Head of caudate nucleus (tissue), 42 donors: ENCODE measurements around the gene HECA.
A peak's percentile ranks its signal among the peaks of the same experiment; 100 is the strongest.
"Not testable (repeated sequence)": the region's sequence is repeated elsewhere in the genome, so short reads cannot be mapped to it uniquely, and the experiment has no call there.

Experiments used
- DNase-seq, 42 donors: peaks; one replicate each; pipeline versions ENCODE4 v3.0.0 to v3.0.0-alpha.2; 2020 to 2021; ENCODE audit warnings: mixed read lengths in 7 of 42
- intact Hi-C: fragments of 100-400 bp; cut with DNase I; formaldehyde crosslinking; loops from one replicate; pipeline ENCODE4 v1.15.0; 2022

Gene HECA, protein sequence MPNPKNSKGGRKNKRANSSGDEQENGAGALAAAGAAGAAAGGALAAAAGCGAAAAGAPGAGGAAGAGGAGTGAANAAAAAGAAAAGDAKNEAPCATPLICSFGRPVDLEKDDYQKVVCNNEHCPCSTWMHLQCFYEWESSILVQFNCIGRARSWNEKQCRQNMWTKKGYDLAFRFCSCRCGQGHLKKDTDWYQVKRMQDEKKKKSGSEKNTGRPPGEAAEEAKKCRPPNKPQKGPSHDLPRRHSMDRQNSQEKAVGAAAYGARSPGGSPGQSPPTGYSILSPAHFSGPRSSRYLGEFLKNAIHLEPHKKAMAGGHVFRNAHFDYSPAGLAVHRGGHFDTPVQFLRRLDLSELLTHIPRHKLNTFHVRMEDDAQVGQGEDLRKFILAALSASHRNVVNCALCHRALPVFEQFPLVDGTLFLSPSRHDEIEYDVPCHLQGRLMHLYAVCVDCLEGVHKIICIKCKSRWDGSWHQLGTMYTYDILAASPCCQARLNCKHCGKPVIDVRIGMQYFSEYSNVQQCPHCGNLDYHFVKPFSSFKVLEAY

GRCh38 chr6:139134817-139135577 is at the start of gene HECA:
Gene HECA (plus strand): TSS chr6:139135080. CDS start chr6:139135397, 317 bp downstream.
- intact Hi-C loops = loop anchor here (10.0 kb wide), 1 partner anchor 240 kb away; the partner anchor contains the start of gene CITED2
- DNase-seq = peak; percentile 93 to 98 (median 96)

DNA sequence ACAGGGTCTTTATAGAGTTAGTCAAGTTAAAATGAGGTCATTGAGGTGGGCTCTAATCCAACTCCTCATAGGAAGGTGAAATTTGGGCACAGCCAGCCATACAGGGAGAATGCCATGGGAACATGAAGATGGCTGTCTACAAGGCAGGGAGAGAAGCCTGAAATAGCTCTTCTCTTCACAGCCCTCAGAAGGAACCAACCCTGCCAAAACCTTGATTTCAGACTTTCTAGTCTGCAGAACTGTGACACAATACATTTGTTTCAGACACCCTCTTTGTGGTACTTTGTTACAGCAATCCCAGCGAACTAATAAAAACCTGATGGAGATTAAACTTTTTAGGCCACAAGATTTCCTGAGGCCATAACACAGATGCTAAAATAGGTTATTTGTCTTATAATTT is 43.1 kb upstream of the HECA start:
- intact Hi-C loops = no loop called here
- DNase-seq = no peak

DNA sequence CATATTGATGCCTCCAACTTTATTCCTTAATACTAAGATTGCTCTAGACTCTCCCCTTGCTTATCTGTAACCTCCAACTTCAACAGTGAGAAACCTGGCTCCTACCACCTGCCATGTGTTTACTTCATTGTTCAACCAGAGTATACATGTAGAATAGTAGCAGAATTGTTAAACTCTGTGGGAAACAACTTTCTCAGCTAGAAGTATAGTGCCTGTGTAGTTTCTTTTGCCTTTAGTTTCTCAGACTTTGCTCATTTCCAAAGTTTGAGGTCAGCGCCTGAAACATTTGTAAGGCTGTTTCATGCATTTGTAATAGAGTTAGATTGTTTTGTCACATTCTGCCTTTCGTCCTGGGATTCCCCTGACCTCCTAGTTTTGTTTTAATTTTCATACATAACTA is 34.9 kb upstream of the HECA start:
- intact Hi-C loops = no loop called here
- DNase-seq = no peak

DNA sequence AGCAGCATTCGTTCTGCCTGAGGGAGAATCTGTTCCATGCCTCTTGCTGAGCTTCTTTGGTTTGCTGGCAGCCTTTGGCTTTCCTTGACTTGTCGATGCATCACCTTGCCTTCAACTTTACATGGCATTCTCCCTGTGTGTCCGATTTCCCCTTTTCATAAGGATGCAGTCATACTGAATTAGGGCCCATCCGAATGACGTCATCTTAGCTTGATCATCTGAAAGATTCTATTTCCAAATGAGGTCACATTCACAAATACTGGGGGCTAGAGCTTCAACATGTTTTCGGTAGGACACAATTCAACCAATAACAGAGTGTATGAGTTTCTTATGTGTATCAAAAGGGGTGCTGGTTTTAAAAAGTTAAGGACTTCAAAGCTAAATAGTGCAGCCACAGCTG is 27.8 kb upstream of the HECA start:
- no peak for DNase-seq
- intact Hi-C loops = no loop called here

DNA sequence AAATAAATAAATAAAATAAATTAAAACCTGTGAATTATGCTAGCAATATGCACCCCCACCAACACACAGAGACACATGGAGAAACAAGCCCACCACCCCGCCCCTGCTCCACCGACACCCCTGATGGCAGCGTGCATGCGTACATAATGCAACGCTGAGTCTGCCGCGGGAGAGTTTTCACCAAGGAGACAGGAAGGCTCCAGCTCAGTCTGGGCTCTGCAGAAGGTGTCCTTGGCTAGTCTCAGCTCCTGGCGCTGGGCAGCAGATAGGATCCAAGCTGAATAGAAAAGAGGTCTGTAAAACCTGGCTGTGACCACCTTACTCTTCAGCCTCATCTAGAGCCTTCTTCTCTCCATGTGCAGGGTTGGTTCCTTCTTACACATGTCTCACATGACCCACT is 26.5 kb upstream of the HECA start:
- intact Hi-C loops = no loop called here
- DNase-seq = no peak

GRCh38 chr6:139109558-139109957 is 25.3 kb upstream of the HECA start:
- intact Hi-C loops = no loop called here
- DNase-seq = no peak

DNA sequence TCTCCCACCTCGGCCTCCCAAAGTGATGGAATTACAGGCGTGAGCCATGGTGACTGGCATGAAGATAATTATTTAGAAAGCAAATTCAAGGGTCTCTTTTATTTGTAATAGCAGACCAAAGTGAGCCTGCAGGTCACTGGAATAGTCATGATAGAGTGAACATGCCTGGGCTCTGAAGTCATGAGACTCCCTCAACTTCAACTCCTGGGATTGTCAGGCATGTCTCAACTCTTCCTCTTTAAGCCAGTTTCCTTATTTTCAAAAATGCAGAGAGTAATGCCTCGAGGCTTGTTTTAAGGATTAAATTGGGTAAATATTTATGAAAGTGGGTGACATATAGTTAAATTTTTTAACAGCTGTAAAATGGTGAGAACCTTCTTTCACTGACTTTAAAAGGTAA is 22.7 kb upstream of the HECA start:
- intact Hi-C loops = no loop called here
- DNase-seq = no peak

- intact Hi-C loops = no loop called here
- DNase-seq = no peak
Measured at GRCh38 chr6:139112561-139112960, 22.3 kb upstream of the HECA start.

DNA sequence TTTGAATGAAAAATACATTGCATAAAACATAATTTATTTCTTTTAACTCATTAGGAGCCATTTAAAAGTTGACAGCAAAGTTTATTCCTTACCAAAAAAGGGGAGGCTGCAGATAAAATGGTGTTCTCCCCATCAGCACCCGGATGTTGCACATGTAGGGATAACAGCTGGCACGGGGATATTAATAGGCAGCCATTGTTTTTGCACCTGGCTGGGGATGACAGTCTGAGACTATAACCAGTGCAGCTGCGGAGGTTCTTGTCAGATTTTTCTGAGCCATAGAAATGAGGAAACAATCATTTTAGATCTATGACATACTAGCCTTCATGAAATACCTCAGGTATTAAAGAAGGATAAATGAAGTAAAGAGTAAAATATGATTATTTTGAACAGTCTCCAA is 20.1 kb upstream of the HECA start:
- intact Hi-C loops = no loop called here
- no peak for DNase-seq

DNA sequence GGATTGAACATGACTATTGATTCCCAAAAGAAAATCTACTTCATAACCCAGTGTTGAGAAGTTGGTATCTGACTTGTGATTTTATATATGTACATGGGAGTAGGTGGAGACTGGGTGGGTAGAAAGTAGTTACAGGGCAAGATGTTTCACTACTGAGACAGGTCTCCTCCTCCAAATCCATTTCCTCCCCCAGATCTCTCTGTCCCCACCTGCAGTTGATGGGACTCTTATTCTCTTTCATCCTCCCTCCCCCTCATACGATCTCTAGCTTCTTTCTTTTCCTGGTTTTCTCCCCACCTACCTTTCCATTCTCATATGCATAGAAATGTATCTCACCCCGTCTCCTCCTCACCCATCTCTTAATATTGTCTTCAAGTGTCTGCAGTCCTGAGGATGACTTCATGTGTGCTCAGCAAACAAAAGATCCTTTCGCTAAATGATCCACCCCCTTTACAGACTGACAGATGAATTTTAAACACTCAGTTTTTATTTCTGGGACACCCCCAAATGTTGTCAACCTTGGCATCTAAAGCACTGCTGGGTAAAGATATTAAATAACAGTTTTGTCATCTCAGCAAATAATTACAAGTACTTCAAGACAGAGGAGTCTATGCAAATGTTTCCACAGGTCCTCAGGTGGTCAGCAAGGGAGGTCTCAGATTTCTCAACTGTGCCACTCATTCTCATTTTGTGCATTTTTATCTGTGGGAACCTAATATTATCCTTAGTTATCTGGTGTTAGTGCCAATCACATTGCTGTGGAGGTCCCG is 18.7 kb upstream of the HECA start:
- peak in 5 of 42 donors; percentile 14 to 61 (median 40) for DNase-seq
- intact Hi-C loops = no loop called here

DNA sequence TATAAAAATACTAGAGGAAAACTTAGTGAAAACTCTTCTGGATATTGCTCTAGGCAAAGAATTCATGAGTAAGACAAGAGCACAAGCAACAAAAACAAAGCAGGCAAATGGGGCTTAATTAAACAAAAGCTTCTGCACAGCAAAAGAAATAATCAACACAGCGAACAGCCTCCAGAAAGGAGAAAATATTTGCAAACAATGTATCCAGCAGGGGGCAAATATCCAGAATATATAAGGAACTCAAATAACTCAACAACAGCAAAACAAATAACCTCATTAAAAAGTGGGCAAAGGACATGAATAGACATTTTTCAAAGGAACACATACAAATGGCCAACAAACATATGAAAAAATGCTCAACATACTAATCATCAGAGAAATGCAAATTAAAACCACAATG is 17.1 kb upstream of the HECA start:
- intact Hi-C loops = no loop called here

DNA sequence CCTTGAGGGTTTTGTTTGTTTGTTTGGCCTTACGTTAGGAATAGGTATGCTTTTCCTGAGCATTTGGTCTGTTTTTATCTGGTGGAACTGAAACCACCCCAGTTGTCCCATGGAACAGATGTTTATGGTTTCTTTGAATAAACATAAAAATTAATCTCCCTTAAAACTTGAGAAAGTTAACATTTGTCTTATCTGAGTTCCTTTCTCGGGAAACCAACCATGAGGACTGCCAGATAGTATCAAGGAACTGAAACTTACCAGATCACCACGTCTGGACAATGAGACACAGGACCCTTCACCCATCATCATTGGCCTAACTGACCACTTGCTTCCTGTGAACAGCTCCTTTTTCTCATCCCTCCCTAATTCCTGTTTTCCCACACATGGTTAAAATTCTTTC is 15.3 kb upstream of the HECA start:
- intact Hi-C loops = no loop called here
- no peak for DNase-seq

More for the DNA sequence above, 17.1 kb upstream of the HECA start:
- DNase-seq = no peak

DNA sequence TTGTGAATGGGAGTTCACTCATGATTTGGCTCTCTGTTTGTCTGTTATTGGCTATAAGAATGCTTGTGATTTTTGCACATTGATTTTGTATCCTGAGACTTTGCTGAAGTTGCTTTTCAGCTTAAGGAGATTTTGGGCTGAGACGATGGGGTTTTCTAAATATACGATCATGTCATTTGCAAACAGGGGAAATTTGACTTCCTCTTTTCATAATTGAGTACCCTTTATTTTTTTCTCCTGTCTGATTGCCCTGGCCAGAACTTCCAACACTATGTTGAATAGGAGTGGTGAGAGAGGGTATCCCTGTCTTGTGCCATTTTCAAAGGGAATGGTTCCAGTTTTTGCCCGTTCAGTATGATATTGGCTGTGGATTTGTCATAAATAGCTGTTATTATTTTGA is 12.1 kb upstream of the HECA start:
- DNase-seq, intact Hi-C loops: not testable (repeated sequence)

- intact Hi-C loops = no loop called here
- DNase-seq = peak in 8 of 42 donors; percentile 13 to 59 (median 32)
Measured at GRCh38 chr6:139124887-139125672, 9.8 kb upstream of the HECA start.

DNA sequence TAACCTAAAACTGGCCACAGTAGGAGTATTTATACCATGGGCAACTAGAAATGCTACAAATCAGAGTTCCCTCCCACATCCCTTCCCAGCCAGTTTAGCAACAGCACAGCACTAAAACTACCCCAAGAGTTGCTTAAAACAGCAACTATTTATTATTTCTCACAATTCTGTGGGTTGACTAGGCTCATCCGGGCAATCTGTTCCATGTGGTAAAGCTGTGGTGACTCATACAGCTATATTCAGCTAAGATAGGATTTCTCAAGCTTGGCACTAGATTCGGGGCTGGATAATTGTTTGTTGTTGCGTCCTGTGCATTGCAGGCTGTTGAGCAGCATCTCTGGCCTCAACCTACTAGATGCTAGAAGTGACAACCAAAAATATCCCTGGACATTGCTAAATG is 8.6 kb upstream of the HECA start:
- intact Hi-C loops = no loop called here
- no peak for DNase-seq

- no peak for DNase-seq
- intact Hi-C loops = no loop called here
Measured at GRCh38 chr6:139126931-139127330, 7.9 kb upstream of the HECA start.

GRCh38 chr6:139129284-139129683 is 5.6 kb upstream of the HECA start:
- intact Hi-C loops = no loop called here
- DNase-seq = no peak

DNA sequence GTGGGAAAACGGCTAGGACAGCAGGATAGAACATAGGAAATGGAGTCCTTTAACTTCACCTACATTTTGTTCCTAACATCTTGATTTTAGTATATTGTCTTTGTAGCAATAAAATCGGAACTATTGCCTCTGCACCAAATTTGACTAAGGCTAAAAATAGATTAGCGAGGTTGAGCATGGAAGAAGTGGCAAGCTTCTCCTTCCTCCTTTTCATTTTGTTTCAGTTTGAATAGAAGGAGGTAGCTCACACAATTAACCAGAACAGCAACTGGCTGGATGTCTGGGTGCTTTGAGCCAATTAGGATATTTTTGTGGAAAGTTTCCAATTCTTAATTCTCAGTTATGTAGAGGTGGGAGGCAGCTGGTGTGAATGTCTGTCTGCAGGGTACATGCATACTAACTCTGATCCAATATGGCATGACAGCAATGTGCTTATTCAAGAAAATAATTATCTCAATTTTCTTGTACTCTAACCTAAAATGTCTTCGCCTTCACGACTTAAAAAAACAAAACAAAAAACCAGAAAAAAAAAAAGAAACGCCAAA is 3.1 kb upstream of the HECA start:
- no peak for DNase-seq
- intact Hi-C loops = loop anchor here (10.0 kb wide), 1 partner anchor 243 kb away; the partner anchor contains the start of gene CITED2
